GM08714 (cell line): ENCODE data around the gene OCSTAMP.

Experiments
- H3K4me3 ChIP-seq: fragments of 200-500 bp; sonication (Bioruptor generic); 2 replicates; pipeline ENCODE4 v1.5.1; 2014; ENCODE audit warnings: mild to moderate bottlenecking, low read length, inconsistent platforms
- ZNF274 ChIP-seq: IDR thresholded peaks from 2 replicates; pipeline ENCODE4 v1.6.1; 2012; ENCODE audit warnings: mild to moderate bottlenecking, low read depth, low read length

OCSTAMP gene

DNA sequence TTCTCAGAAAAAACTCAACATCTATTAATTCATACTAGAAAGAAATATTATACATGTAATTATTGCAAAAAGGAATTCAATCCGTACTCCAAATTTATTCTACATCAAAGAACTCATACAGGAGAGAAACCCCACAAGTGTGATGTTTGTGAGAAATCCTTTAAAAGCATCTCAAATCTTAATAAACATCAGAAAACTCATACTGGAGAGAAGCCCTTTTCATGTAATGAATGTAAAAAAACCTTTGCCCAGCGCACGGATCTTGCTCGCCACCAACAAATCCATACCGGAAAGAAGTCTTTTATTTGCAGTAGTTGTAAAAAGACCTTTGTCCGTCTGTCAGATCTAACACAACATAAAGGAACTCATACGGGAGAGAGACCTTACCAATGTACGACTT is 59.1 kb downstream of the OCSTAMP start:
- no peak overlapping the region for H3K4me3 ChIP-seq
- TF ChIP-seq ZNF274, result no peak
